ENCODE results near the gene UBE3A.
A peak's percentile ranks its signal among the peaks of the same experiment; 100 is the strongest.

Gene UBE3A

GRCh38 chr15:25347707-25348106 lies 91.1 kb downstream of the UBE3A start:
- ATAC-seq, result no peak
- TF ChIP-seq PATZ1 (CRISPR knock-in tag; IDR thresholded peaks at IDR 0.05; ENCODE audit: borderline replicate concordance), result no peak
- TF ChIP-seq, protein P1, sequence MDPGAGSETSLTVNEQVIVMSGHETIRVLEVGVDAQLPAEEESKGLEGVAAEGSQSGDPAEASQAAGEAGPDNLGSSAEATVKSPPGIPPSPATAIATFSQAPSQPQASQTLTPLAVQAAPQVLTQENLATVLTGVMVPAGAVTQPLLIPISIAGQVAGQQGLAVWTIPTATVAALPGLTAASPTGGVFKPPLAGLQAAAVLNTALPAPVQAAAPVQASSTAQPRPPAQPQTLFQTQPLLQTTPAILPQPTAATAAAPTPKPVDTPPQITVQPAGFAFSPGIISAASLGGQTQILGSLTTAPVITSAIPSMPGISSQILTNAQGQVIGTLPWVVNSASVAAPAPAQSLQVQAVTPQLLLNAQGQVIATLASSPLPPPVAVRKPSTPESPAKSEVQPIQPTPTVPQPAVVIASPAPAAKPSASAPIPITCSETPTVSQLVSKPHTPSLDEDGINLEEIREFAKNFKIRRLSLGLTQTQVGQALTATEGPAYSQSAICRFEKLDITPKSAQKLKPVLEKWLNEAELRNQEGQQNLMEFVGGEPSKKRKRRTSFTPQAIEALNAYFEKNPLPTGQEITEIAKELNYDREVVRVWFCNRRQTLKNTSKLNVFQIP (CRISPR knock-in tag; IDR thresholded peaks at IDR 0.05; ENCODE audit: borderline replicate concordance, low read depth), result no peak
- no peak for TF ChIP-seq OSR1 (CRISPR knock-in tag; IDR thresholded peaks at IDR 0.05)
- no peak for TF ChIP-seq ZNF70 (CRISPR knock-in tag; IDR thresholded peaks at IDR 0.05)
- no peak for TF ChIP-seq RARB (CRISPR knock-in tag; IDR thresholded peaks at IDR 0.05)
- no peak for TF ChIP-seq GLIS3 (CRISPR knock-in tag; IDR thresholded peaks at IDR 0.05)
- TF ChIP-seq SNAI2 (CRISPR knock-in tag; IDR thresholded peaks at IDR 0.05), result no peak
- no peak for TF ChIP-seq CSDC2 (CRISPR knock-in tag; IDR thresholded peaks at IDR 0.05)
- no peak for TF ChIP-seq PPARA (CRISPR knock-in tag; IDR thresholded peaks at IDR 0.05; ENCODE audit: borderline replicate concordance)
- no peak for TF ChIP-seq ISL1 (CRISPR knock-in tag; IDR thresholded peaks at IDR 0.05)
- TF ChIP-seq, protein P2, sequence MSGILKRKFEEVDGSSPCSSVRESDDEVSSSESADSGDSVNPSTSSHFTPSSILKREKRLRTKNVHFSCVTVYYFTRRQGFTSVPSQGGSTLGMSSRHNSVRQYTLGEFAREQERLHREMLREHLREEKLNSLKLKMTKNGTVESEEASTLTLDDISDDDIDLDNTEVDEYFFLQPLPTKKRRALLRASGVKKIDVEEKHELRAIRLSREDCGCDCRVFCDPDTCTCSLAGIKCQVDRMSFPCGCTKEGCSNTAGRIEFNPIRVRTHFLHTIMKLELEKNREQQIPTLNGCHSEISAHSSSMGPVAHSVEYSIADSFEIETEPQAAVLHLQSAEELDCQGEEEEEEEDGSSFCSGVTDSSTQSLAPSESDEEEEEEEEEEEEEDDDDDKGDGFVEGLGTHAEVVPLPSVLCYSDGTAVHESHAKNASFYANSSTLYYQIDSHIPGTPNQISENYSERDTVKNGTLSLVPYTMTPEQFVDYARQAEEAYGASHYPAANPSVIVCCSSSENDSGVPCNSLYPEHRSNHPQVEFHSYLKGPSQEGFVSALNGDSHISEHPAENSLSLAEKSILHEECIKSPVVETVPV (CRISPR knock-in tag; IDR thresholded peaks at IDR 0.05), result no peak
- TF ChIP-seq ZFP30 (CRISPR knock-in tag; IDR thresholded peaks at IDR 0.05), result no peak
- TF ChIP-seq ZC3H10 (CRISPR knock-in tag; IDR thresholded peaks at IDR 0.05), result no peak

GRCh38 chr15:25346371-25346770 lies 92.5 kb downstream of the UBE3A start:
- TF ChIP-seq ZC3H10 (CRISPR knock-in tag; IDR thresholded peaks at IDR 0.05) (no peak), ESRRG (CRISPR knock-in tag; IDR thresholded peaks at IDR 0.05) (no peak), TOX (CRISPR knock-in tag; IDR thresholded peaks at IDR 0.05; ENCODE audit: borderline replicate concordance) (no peak), TCF4 (CRISPR knock-in tag; IDR thresholded peaks at IDR 0.05; ENCODE audit: borderline replicate concordance) (no peak)
- TF ChIP-seq, protein P1 (CRISPR knock-in tag; IDR thresholded peaks at IDR 0.05; ENCODE audit: borderline replicate concordance, low read depth), result no peak
- no peak for ATAC-seq

GRCh38 chr15:25345943-25346342 lies 92.9 kb downstream of the UBE3A start:
- TF ChIP-seq ZC3H10 (CRISPR knock-in tag; IDR thresholded peaks at IDR 0.05), result no peak
- TF ChIP-seq, protein P2 (CRISPR knock-in tag; IDR thresholded peaks at IDR 0.05), result no peak
- no peak for TF ChIP-seq ZNF565 (CRISPR knock-in tag; conservative IDR thresholded peaks at IDR 0.05; ENCODE audit: low read depth)
- no peak for TF ChIP-seq TOX (CRISPR knock-in tag; IDR thresholded peaks at IDR 0.05; ENCODE audit: borderline replicate concordance)
- TF ChIP-seq OSR1 (CRISPR knock-in tag; IDR thresholded peaks at IDR 0.05), result no peak
- TF ChIP-seq ZFP30 (CRISPR knock-in tag; IDR thresholded peaks at IDR 0.05), result no peak
- peak; percentile 81 for ATAC-seq

- no peak for TF ChIP-seq ISL1 (CRISPR knock-in tag; IDR thresholded peaks at IDR 0.05)
- no peak for ATAC-seq
Measured at GRCh38 chr15:25342629-25343028, 96.2 kb downstream of the UBE3A start.

DNA sequence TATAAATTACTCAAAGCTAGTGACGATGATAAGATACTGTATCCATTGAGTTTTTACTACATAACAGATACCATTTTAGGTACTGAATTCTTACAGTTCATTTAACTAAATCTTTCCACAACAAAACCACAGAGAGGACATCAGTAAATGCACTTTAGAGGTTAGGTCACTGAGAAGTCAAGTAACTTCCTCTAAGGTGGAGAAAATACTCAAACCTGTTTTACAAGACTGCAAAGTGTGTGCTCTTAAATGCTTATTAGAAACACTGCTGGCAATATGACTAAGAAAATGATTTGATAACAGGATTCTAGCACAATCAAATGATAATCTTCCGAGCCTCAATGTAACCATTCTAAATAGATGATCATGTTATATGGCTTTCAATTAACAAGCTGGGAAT lies 99.4 kb downstream of the UBE3A start:
- ATAC-seq, result no peak
- TF ChIP-seq ZNF565 (CRISPR knock-in tag; conservative IDR thresholded peaks at IDR 0.05; ENCODE audit: low read depth), result no peak
- TF ChIP-seq ISL1 (CRISPR knock-in tag; IDR thresholded peaks at IDR 0.05), result no peak
- TF ChIP-seq, protein P1 (CRISPR knock-in tag; IDR thresholded peaks at IDR 0.05; ENCODE audit: borderline replicate concordance, low read depth), result no peak
- TF ChIP-seq ZFP3 (CRISPR knock-in tag; IDR thresholded peaks at IDR 0.05), result no peak
- TF ChIP-seq BACH2 (CRISPR knock-in tag; IDR thresholded peaks at IDR 0.05; ENCODE audit: borderline replicate concordance), result no peak
